ENCODE results near the gene MYRF. TPM values are rescaled to one million over a fixed set of nuclear protein-coding genes. Genes with fewer than 3 reads are reported as not detected.

Gene MYRF
- total and polyA plus RNA-seq, 9 of the 15 experiments (the other 6 are each of a cell fraction or from before 2014, with no cell fraction given) = 2.3 to 25.8 (median 7.1) TPM

DNA sequence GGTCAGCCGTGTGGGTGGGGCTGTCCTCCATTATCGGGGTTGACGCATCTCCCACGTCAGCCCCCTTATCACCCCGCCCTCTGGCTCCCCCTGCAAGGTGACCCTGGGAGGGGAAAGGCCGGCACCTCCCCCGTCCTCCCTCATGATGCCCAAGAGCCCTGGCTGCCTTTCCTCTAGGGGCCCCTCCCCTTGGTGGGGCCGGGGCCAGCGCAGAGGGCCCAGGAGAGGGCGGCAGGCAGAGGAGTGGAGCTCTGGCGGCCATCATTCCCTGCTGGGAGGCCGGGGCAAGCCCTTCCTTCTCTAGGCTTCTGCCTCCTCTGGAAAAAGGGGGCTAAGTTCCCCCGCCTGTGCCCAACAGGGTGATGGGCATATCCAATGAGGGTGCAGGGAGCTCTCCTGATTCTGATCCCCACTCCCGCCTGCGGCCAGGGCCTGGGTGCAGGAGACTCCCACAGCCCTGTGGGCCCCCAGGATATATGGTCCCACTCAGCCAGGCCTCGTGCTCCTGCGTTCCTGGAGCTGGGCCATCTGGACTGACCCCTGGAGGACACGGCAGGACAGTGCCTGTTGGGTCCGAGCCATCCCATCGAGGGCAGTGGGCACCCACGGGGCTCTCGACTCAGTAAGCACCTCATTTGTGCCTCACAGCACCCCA lies 12.3 kb downstream of the MYRF start (continued):
- TF ChIP-seq SMARCB1 (IDR thresholded peaks at IDR 0.05; ENCODE audit: insufficient read length, low read depth) = no peak
- no peak for TF ChIP-seq ZNF212 (CRISPR knock-in tag; IDR thresholded peaks at IDR 0.05)
- TF ChIP-seq, protein P1, sequence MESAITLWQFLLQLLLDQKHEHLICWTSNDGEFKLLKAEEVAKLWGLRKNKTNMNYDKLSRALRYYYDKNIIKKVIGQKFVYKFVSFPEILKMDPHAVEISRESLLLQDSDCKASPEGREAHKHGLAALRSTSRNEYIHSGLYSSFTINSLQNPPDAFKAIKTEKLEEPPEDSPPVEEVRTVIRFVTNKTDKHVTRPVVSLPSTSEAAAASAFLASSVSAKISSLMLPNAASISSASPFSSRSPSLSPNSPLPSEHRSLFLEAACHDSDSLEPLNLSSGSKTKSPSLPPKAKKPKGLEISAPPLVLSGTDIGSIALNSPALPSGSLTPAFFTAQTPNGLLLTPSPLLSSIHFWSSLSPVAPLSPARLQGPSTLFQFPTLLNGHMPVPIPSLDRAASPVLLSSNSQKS (CRISPR knock-in tag; IDR thresholded peaks at IDR 0.05) = no peak
- no peak for TF ChIP-seq ZNF384 (IDR thresholded peaks at IDR 0.05; ENCODE audit: low read depth, low read length)
- 0 out of 2 replicates have a peak, but pooled peaks have one; percentile 33 for TF ChIP-seq MTA3 (IDR thresholded peaks at IDR 0.05; ENCODE audit: borderline replicate concordance)
- TF ChIP-seq BCOR (IDR thresholded peaks at IDR 0.05) = peak; percentile 8; the same call in 1 of the 2 replicates
- TF ChIP-seq ATF1 (CRISPR knock-in tag; IDR thresholded peaks at IDR 0.05) = no peak
- peak; percentile 86 for TF ChIP-seq ATF1 (tag; IDR thresholded peaks at IDR 0.05)
- no peak for TF ChIP-seq NR3C1 (CRISPR knock-in tag; IDR thresholded peaks at IDR 0.05)
- peak; percentile 85 for TF ChIP-seq CREM (IDR thresholded peaks at IDR 0.05; ENCODE audit: low read depth)
- no peak for TF ChIP-seq SAFB2 (IDR thresholded peaks at IDR 0.05; ENCODE audit: borderline replicate concordance, low read depth, low read length, severe bottlenecking)
- no peak for TF ChIP-seq ZNF232 (CRISPR knock-in tag; IDR thresholded peaks at IDR 0.05)
- TF ChIP-seq, protein P2, sequence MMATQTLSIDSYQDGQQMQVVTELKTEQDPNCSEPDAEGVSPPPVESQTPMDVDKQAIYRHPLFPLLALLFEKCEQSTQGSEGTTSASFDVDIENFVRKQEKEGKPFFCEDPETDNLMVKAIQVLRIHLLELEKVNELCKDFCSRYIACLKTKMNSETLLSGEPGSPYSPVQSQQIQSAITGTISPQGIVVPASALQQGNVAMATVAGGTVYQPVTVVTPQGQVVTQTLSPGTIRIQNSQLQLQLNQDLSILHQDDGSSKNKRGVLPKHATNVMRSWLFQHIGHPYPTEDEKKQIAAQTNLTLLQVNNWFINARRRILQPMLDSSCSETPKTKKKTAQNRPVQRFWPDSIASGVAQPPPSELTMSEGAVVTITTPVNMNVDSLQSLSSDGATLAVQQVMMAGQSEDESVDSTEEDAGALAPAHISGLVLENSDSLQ (IDR thresholded peaks at IDR 0.05) = 0 out of 2 replicates have a peak, but pooled peaks have one; percentile 18
- TF ChIP-seq ESRRA (IDR thresholded peaks at IDR 0.05; ENCODE audit: borderline replicate concordance, low read depth) = peak; percentile 97
- no peak for TF ChIP-seq GABPB2 (CRISPR knock-in tag; conservative IDR thresholded peaks at IDR 0.05)
- TF ChIP-seq CTBP1 (IDR thresholded peaks at IDR 0.05; ENCODE audit: borderline replicate concordance) = peak; percentile 42; the same call in 1 of the 2 replicates
- TF ChIP-seq NRF1 (conservative IDR thresholded peaks at IDR 0.05 in 1 of 2, IDR thresholded peaks at IDR 0.05 in 1 of 2) = peak; percentile 39 to 52; a peak in 3 of 4 replicates
- peak; percentile 61 for TF ChIP-seq HMGN3 (IDR thresholded peaks at IDR 0.05; ENCODE audit: borderline replicate concordance, extremely low read depth, insufficient read length, low read depth, low read length)

All from K562 (cell line).